Measurements from ENCODE around the gene PAQR4.
"Not testable (repeated sequence)": the region's sequence is repeated elsewhere in the genome, so short reads cannot be mapped to it uniquely, and the experiment has no call there.

Gene PAQR4

DNA sequence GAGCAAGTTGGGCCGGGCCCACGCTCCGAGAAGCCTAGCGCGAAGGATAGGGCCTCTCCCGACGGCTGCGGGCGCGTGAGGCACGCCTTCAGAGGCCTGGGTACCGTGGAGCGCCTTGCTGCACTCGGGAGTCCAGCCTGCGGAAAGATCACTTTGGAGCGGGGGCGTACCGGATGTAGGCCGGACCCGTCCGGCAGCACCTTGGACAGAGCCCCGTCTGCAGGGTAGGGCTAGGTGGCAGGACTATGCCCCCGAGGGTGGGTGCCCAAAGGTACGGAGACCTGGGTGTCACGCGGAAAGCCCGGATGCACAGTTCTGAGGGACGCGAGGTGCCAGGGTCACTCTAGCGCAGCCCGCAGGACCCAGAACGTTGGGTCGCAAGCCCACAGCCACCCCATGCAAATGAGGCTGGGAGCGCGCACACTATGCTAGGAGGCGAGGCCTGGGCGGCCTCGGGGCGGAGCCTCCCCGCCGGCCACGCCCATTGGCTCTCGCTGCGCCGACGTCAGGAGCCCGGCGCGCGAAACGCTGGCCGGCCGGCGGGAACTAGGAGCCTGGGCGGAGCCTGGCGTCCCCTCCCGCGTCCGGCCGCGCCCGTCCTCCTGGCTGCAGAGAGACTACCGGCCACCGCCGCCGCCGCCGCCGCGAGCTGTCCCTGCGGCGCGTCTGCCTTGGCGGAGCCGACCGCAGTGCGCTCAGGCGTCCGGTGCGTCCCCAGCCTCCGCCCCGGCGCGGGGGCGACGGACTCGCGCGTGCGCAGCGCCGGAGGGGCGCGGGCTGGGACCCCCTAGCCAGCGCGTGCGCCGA, at the start of gene PAQR4:
Gene PAQR4, plus strand, starts transcription at position 611 of the 807 bp plus-strand sequence. CDS start 327 bp downstream, outside the sequence.
- peak; percentile 96 for DNase-seq

DNA sequence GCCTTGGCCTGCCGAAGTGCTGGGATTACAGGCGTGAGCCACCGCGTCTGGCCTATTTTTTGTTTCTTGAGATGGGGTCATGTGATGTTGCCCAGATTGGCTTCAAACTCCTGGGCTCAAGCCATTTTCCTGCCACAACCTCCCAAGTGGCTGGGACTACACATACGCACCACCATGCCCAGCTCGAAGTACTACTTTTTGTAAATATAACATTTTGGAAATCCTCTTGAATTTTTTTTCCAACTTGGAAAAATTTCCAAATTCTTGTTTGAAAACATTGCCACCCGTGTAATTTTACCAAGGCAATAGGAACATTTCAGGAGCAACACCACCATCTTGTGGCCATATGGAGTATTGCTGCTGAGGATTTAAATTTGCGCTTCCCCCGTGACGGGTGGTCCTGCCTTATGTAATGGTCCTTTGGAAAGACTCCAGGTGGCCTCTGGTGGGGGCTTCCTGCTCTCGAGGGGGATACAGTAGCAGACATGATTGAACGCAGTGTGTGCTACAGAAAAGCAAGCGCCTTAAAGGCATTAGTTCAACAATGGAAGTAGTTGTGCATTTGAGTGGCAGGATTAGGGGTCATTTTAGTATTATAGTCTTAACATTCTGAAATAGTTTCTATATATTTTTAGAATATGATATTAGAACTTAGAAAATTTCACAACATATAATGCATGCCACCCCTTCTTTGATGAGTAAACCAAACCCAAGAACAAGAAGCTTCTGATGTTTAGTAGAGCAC, 49.5 kb upstream of the PAQR4 start:
- DNase-seq, result peak; percentile 81

GRCh38 chr16:2923481-2923880, 45.7 kb upstream of the PAQR4 start:
- no peak for DNase-seq

- DNase-seq, result no peak
These were observed 44.0 kb upstream of the PAQR4 start for GRCh38 chr16:2924901-2925755.

DNA sequence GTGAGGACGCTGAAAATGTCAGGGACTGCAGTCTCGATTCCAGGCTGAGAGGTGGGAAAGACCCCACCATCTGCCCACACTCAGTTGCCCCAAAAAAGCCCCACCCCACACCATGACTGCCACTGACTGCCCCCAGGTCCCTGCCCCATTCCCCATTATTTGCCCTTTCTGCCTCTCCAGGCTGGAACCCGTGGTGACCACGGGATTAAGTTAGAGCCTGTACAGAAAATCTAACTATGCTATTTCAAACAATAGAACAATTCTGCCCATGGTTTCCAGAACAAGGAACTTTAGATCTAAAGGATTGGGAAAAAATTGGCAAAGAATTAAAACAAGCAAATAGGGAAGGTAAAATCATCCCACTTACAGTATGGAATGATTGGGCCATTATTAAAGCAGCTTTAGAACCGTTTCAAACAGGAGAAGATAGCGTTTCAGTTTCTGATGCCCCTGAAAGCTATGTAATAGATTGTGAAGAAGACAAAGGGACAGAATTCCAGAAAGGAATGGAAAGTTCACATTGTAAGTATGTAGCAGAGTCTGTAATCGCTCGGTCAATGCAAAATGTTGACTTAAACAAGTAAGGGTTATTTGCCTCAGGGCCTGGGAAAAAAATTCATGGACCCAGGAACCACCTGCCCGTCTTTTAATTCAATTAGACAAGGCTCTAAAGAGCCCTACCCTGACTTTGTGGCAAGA, 43.0 kb upstream of the PAQR4 start:
- DNase-seq, result no peak

DNA sequence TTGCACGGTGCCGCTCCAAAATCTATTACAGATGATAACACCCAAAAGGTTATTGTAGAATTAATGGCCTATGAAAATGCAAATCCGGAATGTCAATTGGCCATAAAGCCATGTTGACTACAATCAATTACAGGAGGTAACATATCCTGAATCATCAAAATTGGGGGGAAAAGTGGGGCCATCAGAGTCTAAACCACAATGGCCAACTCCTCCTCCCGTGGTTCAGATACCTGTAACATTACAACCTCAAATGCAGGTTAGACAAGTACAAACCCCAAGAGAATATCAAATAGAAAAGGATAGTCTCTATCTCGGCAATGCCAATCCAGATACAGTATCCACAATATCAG, 42.5 kb upstream of the PAQR4 start:
- DNase-seq, result no peak

DNA sequence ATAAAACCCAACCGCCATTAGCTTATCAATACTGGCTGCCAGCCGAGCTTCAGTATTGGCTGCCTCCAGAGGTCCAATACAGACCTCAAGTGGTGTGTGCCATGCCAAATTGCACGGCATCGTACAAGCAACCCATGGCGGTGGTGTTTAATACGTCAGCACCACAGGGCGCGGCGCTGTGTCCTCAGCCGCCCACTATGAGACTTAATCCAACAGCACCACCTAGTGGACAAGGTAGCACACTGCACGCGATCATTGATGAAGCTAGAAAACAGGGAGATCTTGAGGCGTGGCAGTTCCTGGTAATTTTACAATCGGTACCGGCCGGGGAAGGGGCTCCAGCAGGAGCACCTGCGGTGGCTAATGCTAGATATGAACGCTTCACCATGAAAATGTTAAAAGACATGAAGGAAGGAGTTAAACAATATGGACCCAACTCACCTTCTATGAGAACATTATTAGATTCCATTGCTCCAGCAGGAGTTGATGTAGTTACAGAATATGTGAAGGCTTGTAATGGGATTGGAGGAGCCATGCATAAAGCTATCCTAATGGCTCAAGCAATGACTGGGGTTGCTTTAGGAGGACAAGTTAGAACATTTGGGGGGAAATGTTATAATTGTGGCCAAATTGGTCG, 42.0 kb upstream of the PAQR4 start:
- DNase-seq, result peak; percentile 96

DNA sequence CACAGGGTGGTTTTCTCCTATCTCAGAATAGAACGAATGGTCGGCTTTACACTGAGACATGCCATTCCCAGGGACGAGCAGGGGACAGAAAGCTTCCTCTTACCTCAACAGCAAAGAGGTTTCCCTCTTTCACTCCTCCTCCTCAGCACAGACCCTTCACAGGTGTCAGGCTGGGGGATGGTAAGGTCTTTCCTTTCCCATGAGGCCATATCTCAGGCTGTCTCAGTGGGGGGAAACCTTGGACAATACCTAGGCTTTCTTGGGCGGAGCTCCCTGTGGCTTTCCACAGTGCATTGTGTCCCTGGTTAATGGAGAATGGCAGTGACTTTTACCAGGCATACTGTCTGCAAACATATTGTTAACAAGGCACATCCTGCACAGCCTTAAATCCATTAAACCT, 41.0 kb upstream of the PAQR4 start:
- not testable (repeated sequence) for DNase-seq

DNA sequence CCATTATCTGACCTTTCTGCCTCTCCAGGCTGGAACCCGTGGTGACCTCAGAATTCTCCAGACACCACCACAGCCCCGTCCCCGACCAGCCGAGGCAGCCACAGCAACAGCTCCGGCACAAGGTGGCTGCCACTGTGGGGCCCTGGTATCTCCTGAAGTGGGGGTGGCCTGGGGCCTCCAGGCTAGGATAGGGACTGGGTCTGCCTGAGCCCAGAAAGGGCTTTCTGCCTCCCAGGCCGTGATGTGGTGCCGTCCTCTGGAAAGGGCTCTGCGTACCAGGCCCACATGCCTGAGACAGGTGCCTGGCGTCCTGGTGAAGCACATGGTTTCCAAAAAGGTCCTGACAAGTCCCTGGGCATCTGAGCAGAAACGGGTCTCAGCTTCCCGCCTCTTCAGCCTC, 40.4 kb upstream of the PAQR4 start:
- no peak for DNase-seq

DNA sequence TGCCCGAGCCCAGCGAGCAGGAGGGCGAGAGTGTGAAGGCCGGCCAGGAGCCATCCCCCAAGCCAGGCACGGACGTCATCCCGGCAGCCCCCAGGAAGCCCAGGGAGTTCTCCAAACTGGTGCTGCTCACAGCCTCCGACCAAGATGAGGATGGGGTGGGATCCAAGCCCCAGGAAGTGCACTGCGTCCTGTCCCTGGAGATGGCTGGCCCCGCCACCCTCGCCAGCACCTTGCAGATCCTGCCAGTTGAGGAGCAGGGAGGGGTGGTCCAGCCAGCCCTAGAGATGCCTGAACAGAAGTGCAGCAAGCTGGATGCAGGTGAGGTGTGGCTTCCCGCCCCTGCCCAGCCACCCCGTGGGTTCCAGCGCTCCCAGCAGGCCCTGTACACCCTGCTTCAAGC, 39.5 kb upstream of the PAQR4 start:
- no peak for DNase-seq

DNA sequence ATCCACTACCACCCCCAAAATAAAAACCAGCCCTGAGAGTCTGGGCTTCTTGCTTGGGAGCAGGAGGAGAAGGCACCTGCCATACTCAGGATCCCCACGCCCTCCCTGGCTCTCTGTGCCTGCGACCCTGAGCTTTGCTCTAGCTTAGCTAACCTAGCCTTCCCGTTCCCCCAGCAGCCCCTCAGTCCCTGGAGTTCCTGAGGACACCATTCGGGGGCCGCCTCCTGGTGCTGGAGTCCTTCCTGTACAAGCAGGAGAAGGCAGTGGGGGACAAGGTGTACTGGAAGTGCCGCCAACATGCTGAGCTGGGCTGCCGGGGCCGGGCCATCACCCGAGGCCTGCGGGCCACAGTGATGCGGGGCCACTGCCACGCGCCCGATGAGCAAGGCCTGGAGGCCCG, 38.9 kb upstream of the PAQR4 start:
- DNase-seq, result no peak

DNA sequence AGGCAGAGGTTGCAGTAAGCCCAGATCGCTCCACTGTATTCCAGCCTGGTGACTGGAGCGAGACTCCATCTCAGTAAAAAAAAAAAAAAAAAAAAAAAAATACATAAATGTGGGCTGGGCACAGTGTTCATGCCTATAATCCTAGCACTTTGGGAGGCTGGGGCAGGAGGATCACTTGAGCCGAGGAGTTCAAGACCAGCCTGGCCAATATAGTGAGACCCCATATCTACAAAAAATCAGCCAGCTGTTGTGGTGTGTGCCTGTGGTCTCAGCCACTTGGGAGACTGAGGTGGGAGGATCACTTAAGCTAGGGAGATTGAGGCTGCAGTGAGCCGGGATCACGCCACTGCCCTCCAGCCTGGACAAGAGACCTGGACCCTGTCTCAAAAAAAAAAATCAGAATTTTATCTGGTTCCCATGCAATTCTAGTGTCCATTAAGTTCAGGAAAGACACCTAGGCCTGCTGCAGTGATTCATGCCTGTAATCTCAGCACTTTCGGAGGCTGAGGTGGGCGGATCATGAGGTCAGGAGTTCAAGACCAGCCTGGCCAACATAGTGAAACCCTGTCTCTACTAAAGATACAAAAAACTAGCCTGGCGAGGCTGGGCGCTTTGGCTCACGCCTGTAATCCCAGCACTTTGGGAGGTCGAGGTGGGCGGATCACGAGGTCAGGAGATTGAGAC, 37.8 kb upstream of the PAQR4 start:
- DNase-seq, result not testable (repeated sequence)

DNA sequence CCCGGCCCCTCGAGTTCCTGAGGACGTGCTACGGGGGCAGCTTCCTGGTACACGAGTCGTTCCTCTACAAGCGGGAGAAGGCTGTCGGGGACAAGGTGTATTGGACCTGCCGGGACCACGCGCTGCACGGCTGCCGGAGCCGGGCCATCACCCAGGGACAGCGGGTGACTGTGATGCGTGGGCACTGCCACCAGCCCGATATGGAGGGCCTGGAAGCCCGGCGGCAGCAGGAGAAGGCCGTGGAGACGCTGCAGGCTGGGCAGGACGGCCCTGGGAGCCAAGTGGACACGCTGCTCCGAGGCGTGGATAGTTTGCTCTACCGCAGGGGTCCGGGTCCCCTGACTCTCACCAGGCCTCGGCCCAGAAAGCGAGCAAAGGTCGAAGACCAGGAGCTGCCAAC, 36.0 kb upstream of the PAQR4 start:
- DNase-seq, result no peak

GRCh38 chr16:2933701-2934100, 35.4 kb upstream of the PAQR4 start:
- DNase-seq, result no peak

GRCh38 chr16:2934450-2934849, 34.7 kb upstream of the PAQR4 start:
- no peak for DNase-seq

- no peak for DNase-seq
These were observed 32.6 kb upstream of the PAQR4 start for GRCh38 chr16:2936436-2937011.

- no peak for DNase-seq
These were observed 32.0 kb upstream of the PAQR4 start for GRCh38 chr16:2937170-2937569.

GRCh38 chr16:2938206-2938605, 30.9 kb upstream of the PAQR4 start:
- DNase-seq, result no peak

DNA sequence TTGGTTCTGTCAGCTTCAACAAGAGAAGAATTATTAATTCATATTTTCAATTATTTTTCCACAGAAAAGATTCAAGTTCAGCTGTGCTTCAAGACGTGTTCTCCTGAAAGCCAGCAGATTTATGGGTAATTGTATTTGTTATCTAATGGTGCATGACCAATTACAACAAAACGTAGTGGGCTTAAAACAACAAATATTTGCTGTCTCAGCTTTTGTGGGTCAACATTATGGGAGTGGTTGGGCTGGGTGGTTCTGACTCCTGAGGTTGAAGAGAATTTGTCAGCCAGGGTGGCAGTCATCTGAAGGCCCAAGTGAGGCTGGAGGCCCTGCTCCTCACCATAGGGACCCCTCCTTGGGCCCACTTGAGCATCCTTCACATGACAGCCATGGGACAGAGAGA, 29.2 kb upstream of the PAQR4 start:
- no peak for DNase-seq

DNA sequence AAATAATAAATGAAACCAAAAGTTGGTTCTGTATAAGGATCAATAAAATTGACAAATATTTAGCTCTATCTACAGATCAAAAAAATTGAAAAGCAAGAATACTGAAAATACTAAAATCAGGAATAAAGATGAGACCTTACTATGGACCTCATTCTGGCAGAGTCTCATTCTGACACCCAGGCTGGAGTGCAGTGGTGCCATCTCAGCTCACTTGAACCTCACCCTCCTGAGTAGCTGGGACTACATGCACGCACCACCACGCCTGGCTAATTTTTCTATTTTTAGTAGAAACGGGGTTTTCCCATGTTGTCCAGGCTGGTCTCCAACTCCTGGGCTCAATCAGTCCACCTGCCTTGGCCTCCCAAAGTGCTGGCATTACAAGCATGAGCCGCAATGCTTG, 27.1 kb upstream of the PAQR4 start:
- no peak for DNase-seq

DNA sequence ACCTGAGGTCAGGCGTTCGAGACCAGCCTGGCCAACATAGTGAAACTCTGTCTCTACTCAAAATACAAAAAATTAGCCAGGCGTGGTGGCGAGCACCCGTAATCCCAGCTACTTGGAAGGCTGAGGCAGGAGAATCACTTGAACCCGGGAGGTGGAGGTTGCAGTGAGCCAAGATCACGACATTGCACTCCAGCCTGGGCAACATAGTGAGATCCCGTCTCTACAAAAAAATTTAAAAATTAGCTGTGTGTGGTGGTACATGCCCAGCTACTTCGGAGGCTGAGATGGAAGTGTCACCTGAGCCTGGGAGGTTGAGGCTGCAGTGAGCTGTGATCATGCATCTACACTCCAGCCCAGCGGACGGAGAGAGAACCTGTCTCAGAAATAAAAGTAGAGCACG, 25.4 kb upstream of the PAQR4 start:
- not testable (repeated sequence) for DNase-seq
